Measurements from ENCODE around the gene STRBP. TPM values are rescaled to one million over a fixed set of nuclear protein-coding genes. Genes with fewer than 3 reads are reported as not detected.
A peak's percentile ranks its signal among the peaks of the same experiment; 100 is the strongest.

Gene STRBP
- total RNA-seq, 1 donor from 2014 or later: 11.1 TPM

- DNase-seq (ENCODE audit: low spot score): no peak
Measured at GRCh38 chr9:123099548-123099947, 168.8 kb downstream of the STRBP start.

GRCh38 chr9:123099042-123099441 is 169.3 kb downstream of the STRBP start:
- DNase-seq (ENCODE audit: low spot score): no peak

- no peak for DNase-seq (ENCODE audit: low spot score)
Measured at GRCh38 chr9:123098096-123098459, 170.3 kb downstream of the STRBP start.

- no peak for DNase-seq (ENCODE audit: low spot score)
Measured at GRCh38 chr9:123097430-123098095, 170.8 kb downstream of the STRBP start.

- DNase-seq (ENCODE audit: low spot score): no peak
Measured at GRCh38 chr9:123096987-123097386, 171.4 kb downstream of the STRBP start.

GRCh38 chr9:123093141-123093540 is 175.2 kb downstream of the STRBP start:
- DNase-seq (ENCODE audit: low spot score): no peak

GRCh38 chr9:123091459-123091858 is 176.9 kb downstream of the STRBP start:
- no peak for DNase-seq (ENCODE audit: low spot score)

- DNase-seq (ENCODE audit: low spot score): no peak
Measured at GRCh38 chr9:123090956-123091355, 177.4 kb downstream of the STRBP start.

GRCh38 chr9:123090198-123090896 is 178.0 kb downstream of the STRBP start:
- no peak for DNase-seq (ENCODE audit: low spot score)

GRCh38 chr9:123089790-123090189 is 178.6 kb downstream of the STRBP start:
- DNase-seq (ENCODE audit: low spot score): no peak

GRCh38 chr9:123089040-123089439 is 179.3 kb downstream of the STRBP start:
- no peak for DNase-seq (ENCODE audit: low spot score)

- no peak for DNase-seq (ENCODE audit: low spot score)
Measured at GRCh38 chr9:123087359-123087888, 181.0 kb downstream of the STRBP start.

GRCh38 chr9:123085916-123086315 is 182.5 kb downstream of the STRBP start:
- no peak for DNase-seq (ENCODE audit: low spot score)

- DNase-seq (ENCODE audit: low spot score): no peak
Measured at GRCh38 chr9:123084256-123084655, 184.1 kb downstream of the STRBP start.

- DNase-seq (ENCODE audit: low spot score): no peak
Measured at GRCh38 chr9:123083680-123084079, 184.7 kb downstream of the STRBP start.

GRCh38 chr9:123081824-123082223 is 186.6 kb downstream of the STRBP start:
- DNase-seq (ENCODE audit: low spot score): peak; percentile 49

- DNase-seq (ENCODE audit: low spot score): no peak
Measured at GRCh38 chr9:123080444-123080843, 187.9 kb downstream of the STRBP start.

GRCh38 chr9:123074628-123075027 is 193.8 kb downstream of the STRBP start:
- DNase-seq (ENCODE audit: low spot score): peak; percentile 37

- DNase-seq (ENCODE audit: low spot score): peak; percentile 41
Measured at GRCh38 chr9:123073991-123074422, 194.4 kb downstream of the STRBP start.

GRCh38 chr9:123073441-123073840 is 194.9 kb downstream of the STRBP start:
- DNase-seq (ENCODE audit: low spot score): no peak

GRCh38 chr9:123072407-123072995 is 195.9 kb downstream of the STRBP start:
- no peak for DNase-seq (ENCODE audit: low spot score)

All from umbilical cord (tissue), 2 donors.